HG03045 (cell line): Measurements from ENCODE around the gene CHERP.
"Not testable (repeated sequence)": the region's sequence is repeated elsewhere in the genome, so short reads cannot be mapped to it uniquely, and the experiment has no call there.

Experiments
- ATAC-seq: cut with Tn5 transposase; IDR thresholded peaks from one replicate; pipeline ENCODE4 v1.9.1; 2021; ENCODE audit warnings: mild to moderate bottlenecking, moderate library complexity; ENCODE audit not compliant: unreplicated experiment

CHERP gene

GRCh38 chr19:16495982-16496612, 46.1 kb downstream of the CHERP start, which contains the start of the genes C19orf44 and CALR3:
TSS of gene C19orf44 (plus strand) at chr19:16496394. CDS start at chr19:16500793, 4,399 bp downstream.
TSS of gene CALR3 (minus strand) at chr19:16496167. CDS start at chr19:16496129, 38 bp downstream.
- peak; percentile 95 for ATAC-seq

DNA sequence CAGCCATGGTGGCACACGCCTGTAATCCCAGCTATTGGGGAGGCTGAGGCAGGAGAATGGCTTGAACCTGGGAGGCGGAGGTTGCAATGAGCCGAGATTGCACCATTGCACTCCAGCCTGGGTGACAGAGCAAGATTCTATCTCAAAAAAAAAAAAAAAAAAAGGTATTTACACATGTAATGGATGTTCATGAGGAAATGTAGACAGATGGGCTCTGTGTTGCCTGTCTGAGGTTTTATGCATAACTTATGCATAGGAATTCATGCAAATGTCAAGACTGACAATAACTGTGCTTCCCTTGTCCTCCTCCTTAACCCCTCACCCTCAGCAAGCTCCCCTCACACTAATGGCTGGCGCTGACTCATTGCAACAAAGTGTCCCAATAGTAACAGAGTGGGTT, 55.8 kb downstream of the CHERP start:
- ATAC-seq: not testable (repeated sequence)

- no peak for ATAC-seq
These were observed 59.5 kb downstream of the CHERP start for GRCh38 chr19:16482745-16483144.

- no peak for ATAC-seq
These were observed 64.9 kb downstream of the CHERP start for GRCh38 chr19:16477311-16477710.

DNA sequence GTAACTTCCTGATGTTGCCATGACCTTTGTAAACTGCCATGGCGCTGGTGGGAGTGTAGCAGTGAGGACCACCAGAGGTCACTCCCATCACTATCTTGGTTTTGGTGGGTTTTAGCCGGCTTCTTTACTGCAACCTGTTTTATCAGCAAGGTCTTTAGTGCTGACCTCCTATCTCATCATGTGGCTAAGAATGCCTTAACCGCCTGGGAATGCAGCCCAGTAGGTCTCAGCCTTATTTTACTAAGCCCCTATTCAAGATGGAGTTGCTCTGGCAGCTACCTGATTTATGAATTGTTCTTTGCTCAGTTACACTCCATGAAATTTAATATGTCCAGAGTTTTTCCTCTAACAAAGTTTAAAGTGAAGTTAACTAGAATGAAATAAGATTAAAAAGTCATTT, 65.8 kb downstream of the CHERP start:
- ATAC-seq: no peak

- no peak for ATAC-seq
These were observed 68.3 kb downstream of the CHERP start for GRCh38 chr19:16473875-16474392.

DNA sequence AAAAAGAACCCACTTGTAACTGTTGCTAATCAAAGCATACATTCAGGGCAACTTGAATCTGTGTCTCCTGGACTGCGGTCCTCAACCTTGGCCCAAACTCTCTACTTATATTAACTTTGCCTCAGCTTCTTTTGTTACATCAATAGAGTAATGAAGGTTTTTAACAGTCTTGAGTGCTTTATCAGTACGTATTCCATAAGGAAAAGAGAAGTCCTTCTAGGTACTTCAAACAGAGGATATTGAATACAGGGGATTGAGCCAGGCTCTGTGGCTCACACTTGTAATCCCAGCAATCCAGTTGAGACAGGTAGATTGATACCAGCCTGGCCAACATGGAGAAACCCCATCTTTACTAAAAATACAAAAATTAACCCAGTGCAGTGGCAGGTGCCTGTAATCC, 69.2 kb downstream of the CHERP start:
- ATAC-seq: no peak

- ATAC-seq: not testable (repeated sequence)
These were observed 69.7 kb downstream of the CHERP start for GRCh38 chr19:16472559-16472899.

GRCh38 chr19:16470911-16471811, 71.1 kb downstream of the CHERP start:
- peak; percentile 30 for ATAC-seq

DNA sequence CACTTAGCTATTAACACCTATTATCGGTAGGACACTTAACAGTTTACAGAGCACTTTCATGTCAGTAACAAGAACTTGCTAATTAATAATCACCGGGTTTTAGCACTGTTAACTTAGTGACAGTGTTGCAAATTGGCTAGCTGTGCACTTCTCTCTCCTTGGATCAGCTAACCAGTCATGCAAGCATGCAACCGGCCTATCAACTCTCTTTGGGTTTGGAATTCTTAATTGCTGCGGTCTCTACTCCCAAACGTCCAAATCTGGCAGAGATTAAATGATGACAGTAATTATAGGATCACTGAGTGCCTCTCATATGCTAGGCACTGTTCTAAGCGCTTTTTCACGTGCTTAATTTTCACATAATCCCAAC, 71.7 kb downstream of the CHERP start:
- no peak for ATAC-seq
